Upper lobe of left lung (tissue), 6 donors: ENCODE results near the gene KIF2A. TPM values are rescaled to one million over a fixed set of nuclear protein-coding genes. Genes with fewer than 3 reads are reported as not detected.

ENCODE experiments used
- ATAC-seq, 2 donors: fragments of 200-7000 bp; cut with Tn5 transposase; one replicate each; pipeline ENCODE4 v1.9.1; 2022; ENCODE audit warnings: mild to moderate bottlenecking in 2 of 2, moderate library complexity in 2 of 2; ENCODE audit not compliant: low FRiP score in 2 of 2
- DNase-seq, 2 donors: peaks; one replicate each; pipeline ENCODE4 v3.0.0-alpha.2; 2019 to 2020
- H3K27ac ChIP-seq, 4 donors: fragments of 200-600 bp; sonication (generic); one replicate each; pipeline ENCODE4 v1.5.1; 2016 to 2019
- H3K27me3 ChIP-seq, 4 donors: fragments of 200-600 bp; sonication (generic); one replicate each; pipeline ENCODE4 v1.5.1; 2017 to 2019
- H3K36me3 ChIP-seq, 4 donors: fragments of 200-600 bp; sonication (generic); one replicate each; pipeline ENCODE4 v1.5.1; 2016 to 2019
- H3K4me1 ChIP-seq, 4 donors: fragments of 200-600 bp; sonication (generic); one replicate each; pipeline ENCODE4 v1.5.1; 2018 to 2019
- H3K4me3 ChIP-seq, 4 donors: fragments of 200-600 bp; sonication (generic); one replicate each; pipeline ENCODE4 v1.5.1; 2017 to 2019; ENCODE audit warnings: mild to moderate bottlenecking in 2 of 4, moderate library complexity in 1 of 4
- H3K9me3 ChIP-seq, 4 donors: fragments of 200-600 bp; sonication (generic); one replicate each; pipeline ENCODE4 v1.5.1; 2018 to 2019
- CTCF ChIP-seq, 6 experiments: fragments of 450-650 bp in 4 of 6; fragments of 200-600 bp in 2 of 6; sonication (generic) in 2 of 6; IDR thresholded peaks; one replicate each; pipeline ENCODE4 v1.5.1; 2016 to 2019; ENCODE audit warnings: antibody characterized with exemption in 6 of 6
- EP300 ChIP-seq, 4 donors: sonication (generic); formaldehyde crosslinking; IDR thresholded peaks; one replicate each; pipeline ENCODE4 v1.5.1; 2017; ENCODE audit warnings: antibody characterized with exemption in 4 of 4, control low read depth in 2 of 4
- POLR2A ChIP-seq, 4 donors: fragments of 450-650 bp; IDR thresholded peaks; one replicate each; pipeline ENCODE4 v1.5.1; 2016 to 2017; ENCODE audit warnings: antibody characterized with exemption in 4 of 4, mild to moderate bottlenecking in 2 of 4
- POLR2AphosphoS5 ChIP-seq, 2 donors: sonication (generic); formaldehyde crosslinking; IDR thresholded peaks; one replicate each; pipeline ENCODE4 v1.5.1; 2017; ENCODE audit warnings: antibody characterized with exemption in 2 of 2
- WGBS, 2 donors: methylation state at CpG; one replicate each; pipeline ENCODE4 v1.1.5; 2017 to 2018; 5-methylcytosine and 5-hydroxymethylcytosine counted together
- total RNA-seq, 6 donors: library from RNA; depleted of rRNA in 4 of 6; stranded (reverse); fragments of >200 nt in 4 of 6; gene quantifications; one replicate each; pipeline versions ENCODE4 v1.1.0 to v1.2.1, GENCODE V29; 2016 to 2021
- donor health status: DM: no; HTN: no; CAD: no; lungs with moderate emphysema.
- donor health status: DM: no; HTN: yes; CAD: no; lungs with severe emphysema.

The KIF2A gene
- total RNA-seq, 6 donors from 2014 or later, result 16.8 to 61.2 (median 23.7) TPM

DNA sequence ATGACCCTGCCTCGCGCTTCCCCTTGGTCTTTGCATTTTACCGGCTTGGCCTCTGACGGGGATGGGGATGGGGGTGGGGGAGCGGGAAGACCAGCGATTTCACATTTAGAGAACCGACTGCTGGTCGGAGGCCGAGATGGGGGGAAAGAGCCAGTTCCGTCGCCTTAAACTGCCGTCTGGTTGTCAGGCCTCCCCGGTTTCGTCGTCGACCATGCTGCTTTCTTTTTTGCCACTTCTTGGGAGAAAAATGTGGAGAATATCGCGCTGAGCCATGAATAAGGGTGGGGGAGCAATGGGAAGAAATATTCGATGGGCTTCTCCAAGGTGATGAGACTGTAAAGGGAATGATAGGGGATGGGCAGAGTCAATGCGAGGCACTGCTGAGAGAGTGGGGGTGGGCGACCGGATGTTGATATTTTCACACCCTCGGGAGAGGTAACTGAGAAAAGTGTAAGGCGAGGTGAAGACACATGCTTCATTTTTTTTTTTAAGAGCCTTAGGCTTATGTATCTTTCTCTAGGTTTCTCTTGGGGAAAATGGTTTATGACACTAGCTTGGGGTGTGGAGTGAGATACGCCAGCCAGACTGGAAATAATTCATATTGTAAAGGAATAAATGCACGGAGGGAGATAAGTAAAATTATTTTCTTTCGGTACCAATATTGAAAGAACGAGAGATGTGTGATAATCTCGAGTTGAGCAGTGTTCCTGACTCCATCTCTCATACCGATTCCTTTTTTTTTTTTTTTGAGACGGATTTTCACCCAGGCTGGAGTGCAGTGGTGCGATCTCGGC, 1.1 kb downstream of the KIF2A start:
- Histone ChIP-seq H3K4me3 (peak overlapping the region; percentile 58 to 100 (median 87)), H3K36me3 (no peaks in the 10 kb centered on the region), H3K9me3 (no peaks in the 10 kb centered on the region), H3K27ac (peak overlapping the region; percentile 86 to 99 (median 91)), H3K4me1 (peaks cover 11 to 23% (median 13%) of the 10 kb centered on the region in 4 donors), H3K27me3 (no peaks in the 10 kb centered on the region)
- TF ChIP-seq EP300 (IDR thresholded peaks at IDR 0.05) (no peak), POLR2A (IDR thresholded peaks at IDR 0.05) (no peak), CTCF (IDR thresholded peaks at IDR 0.05) (no peak), POLR2AphosphoS5 (IDR thresholded peaks at IDR 0.05) (no peak)
- WGBS, 2 donors, result 4 to 5% methylated on average over 33 of the region's 33 CpGs
- ATAC-seq (peak; percentile 37 to 43), DNase-seq (peak in 1 of 2 donors; percentile 31)

DNA sequence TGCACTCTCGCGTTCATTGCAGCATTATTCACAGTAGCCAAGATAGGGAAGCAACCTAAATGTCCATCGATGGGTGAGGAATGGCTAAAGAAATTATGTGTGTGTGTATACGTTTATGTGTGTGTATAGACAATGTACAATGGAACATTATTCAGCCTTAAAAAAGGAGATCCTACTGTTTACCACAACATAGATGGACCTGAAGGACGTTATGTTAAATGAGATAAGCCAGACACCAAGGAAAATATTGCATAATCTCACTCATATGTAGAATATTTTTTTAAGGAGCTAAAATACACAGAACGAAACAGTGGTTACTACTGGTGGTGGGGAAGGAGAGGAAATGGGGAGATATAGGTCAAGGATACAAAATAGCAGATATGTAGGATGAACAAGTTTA, 2.4 kb downstream of the KIF2A start:
- Histone ChIP-seq H3K36me3 (no peaks in the 10 kb centered on the region), H3K27ac (no peak overlapping the region), H3K4me3 (no peak overlapping the region), H3K4me1 (peaks cover 11 to 24% (median 13%) of the 10 kb centered on the region in 4 donors), H3K9me3 (no peaks in the 10 kb centered on the region), H3K27me3 (no peaks in the 10 kb centered on the region)
- WGBS, 2 donors, result 79 to 85% methylated on average over 6 of the region's 6 CpGs
- TF ChIP-seq CTCF (IDR thresholded peaks at IDR 0.05) (no peak), POLR2A (IDR thresholded peaks at IDR 0.05) (no peak), EP300 (IDR thresholded peaks at IDR 0.05) (no peak), POLR2AphosphoS5 (IDR thresholded peaks at IDR 0.05) (no peak)
- no peak for DNase-seq
- no peak for ATAC-seq

DNA sequence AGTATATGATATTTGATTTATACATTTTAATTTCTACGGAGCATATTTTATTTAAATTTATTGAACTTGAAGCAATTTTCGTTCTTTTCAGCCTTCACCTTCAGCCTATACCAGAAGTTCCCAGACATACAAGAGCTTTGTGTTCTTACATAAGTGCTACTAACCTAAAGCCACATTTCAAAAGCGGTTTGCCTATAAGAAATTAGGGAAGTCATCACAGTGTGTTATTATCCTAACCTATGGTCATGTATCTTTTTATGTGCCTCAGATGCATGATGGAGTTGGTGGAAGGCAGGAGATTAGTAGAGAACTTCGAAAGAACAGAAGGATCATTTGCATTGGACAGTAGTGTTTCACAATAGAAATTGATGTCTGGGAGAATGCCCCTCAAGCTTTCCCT, 3.1 kb downstream of the KIF2A start:
- Histone ChIP-seq H3K9me3 (no peaks in the 10 kb centered on the region), H3K4me1 (peaks cover 11 to 24% (median 13%) of the 10 kb centered on the region in 4 donors), H3K4me3 (no peak overlapping the region), H3K27me3 (no peaks in the 10 kb centered on the region), H3K36me3 (no peaks in the 10 kb centered on the region), H3K27ac (no peak overlapping the region)
- TF ChIP-seq POLR2AphosphoS5 (IDR thresholded peaks at IDR 0.05) (no peak), EP300 (IDR thresholded peaks at IDR 0.05) (no peak), POLR2A (IDR thresholded peaks at IDR 0.05) (no peak), CTCF (IDR thresholded peaks at IDR 0.05) (no peak)
- no peak for ATAC-seq
- WGBS, 2 donors, result 81 to 85% methylated on average over 4 of the region's 4 CpGs
- DNase-seq, result no peak

- no peaks in the 10 kb centered on the region for H3K27me3 ChIP-seq
- H3K27ac ChIP-seq, result no peak overlapping the region
- no peaks in the 10 kb centered on the region for H3K36me3 ChIP-seq
- H3K4me1 ChIP-seq, result peaks cover 6 to 17% (median 9%) of the 10 kb centered on the region in 4 donors
- DNase-seq, result no peak
- no peak for TF ChIP-seq POLR2AphosphoS5 (IDR thresholded peaks at IDR 0.05)
- TF ChIP-seq POLR2A (IDR thresholded peaks at IDR 0.05), result no peak
- TF ChIP-seq CTCF (IDR thresholded peaks at IDR 0.05), result no peak
- TF ChIP-seq EP300 (IDR thresholded peaks at IDR 0.05), result no peak
- ATAC-seq, result no peak
- no peak overlapping the region for H3K4me3 ChIP-seq
- 76 to 81% methylated on average over 5 of the region's 5 CpGs for WGBS, 2 donors
- H3K9me3 ChIP-seq, result no peaks in the 10 kb centered on the region
These were observed 4.6 kb downstream of the KIF2A start for GRCh38 chr5:62310426-62311143.
